HFF-Myc (cell line): ENCODE results near the gene C20orf202.

Experiments
- DNase-seq: peaks from one replicate; pipeline ENCODE4 v3.0.0-alpha.2; 2011; ENCODE audit warnings: low read depth; ENCODE audit errors: extremely low read depth
- H3K4me3 ChIP-seq: replicated peaks from 2 replicates; pipeline ENCODE4 v1.5.1; 2011; ENCODE audit warnings: low read depth, mild to moderate bottlenecking, control low read depth, low read length
- CTCF ChIP-seq: IDR thresholded peaks from 2 replicates; pipeline ENCODE4 v1.5.1; 2012; ENCODE audit warnings: mild to moderate bottlenecking, low read depth, low read length, control low read depth; ENCODE audit errors: missing control alignments

Gene C20orf202

GRCh38 chr20:1205802-1206201 lies 2.5 kb downstream of the C20orf202 start:
- no peak for TF ChIP-seq CTCF
- no peak for DNase-seq
- H3K4me3 ChIP-seq = no peak overlapping the region

GRCh38 chr20:1206366-1207148 lies 3.3 kb downstream of the C20orf202 start:
- no peak overlapping the region for H3K4me3 ChIP-seq
- no peak for DNase-seq
- TF ChIP-seq CTCF = no peak

- H3K4me3 ChIP-seq = no peak overlapping the region
- TF ChIP-seq CTCF = no peak
- DNase-seq = no peak
These were observed 4.1 kb downstream of the C20orf202 start for GRCh38 chr20:1207293-1207878.

GRCh38 chr20:1209447-1210387 lies 6.5 kb downstream of the C20orf202 start:
- no peak for DNase-seq
- H3K4me3 ChIP-seq = no peak overlapping the region
- peak; percentile 23 for TF ChIP-seq CTCF

- no peak for TF ChIP-seq CTCF
- no peak overlapping the region for H3K4me3 ChIP-seq
- DNase-seq = no peak
These were observed 7.2 kb downstream of the C20orf202 start for GRCh38 chr20:1210501-1210900.

- H3K4me3 ChIP-seq = no peak overlapping the region
- TF ChIP-seq CTCF = no peak
- no peak for DNase-seq
These were observed 8.8 kb downstream of the C20orf202 start for GRCh38 chr20:1212023-1212422.
